HG03354 (cell line): Measurements from ENCODE around the gene TNS4.

Experiments used
- ATAC-seq: cut with Tn5 transposase; IDR thresholded peaks from one replicate; pipeline ENCODE4 v1.9.1; 2021; ENCODE audit warnings: mild to moderate bottlenecking; ENCODE audit not compliant: unreplicated experiment, poor library complexity, severe bottlenecking

TNS4 gene

GRCh38 chr17:40460968-40461731, 40.3 kb downstream of the TNS4 start:
- no peak for ATAC-seq

DNA sequence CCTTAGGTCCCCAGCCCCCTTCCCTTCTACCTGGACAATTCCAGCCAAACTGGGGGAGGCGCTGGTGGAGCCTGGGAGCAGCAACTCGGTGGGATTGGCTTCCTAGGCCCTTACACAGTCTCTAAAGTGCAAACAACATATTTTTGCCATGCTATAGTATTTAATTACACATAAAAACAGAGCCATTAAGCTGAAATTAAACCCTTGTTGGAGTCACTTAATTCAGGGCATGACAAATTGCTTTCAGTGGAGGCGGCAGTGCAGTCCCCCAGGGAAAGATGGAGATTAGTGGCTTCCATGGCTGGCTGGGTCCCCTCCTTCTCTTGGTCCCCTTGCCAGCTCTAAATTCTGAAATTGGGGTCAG, 40.8 kb downstream of the TNS4 start:
- ATAC-seq, result no peak

GRCh38 chr17:40459636-40460603, 41.5 kb downstream of the TNS4 start:
- ATAC-seq, result no peak

DNA sequence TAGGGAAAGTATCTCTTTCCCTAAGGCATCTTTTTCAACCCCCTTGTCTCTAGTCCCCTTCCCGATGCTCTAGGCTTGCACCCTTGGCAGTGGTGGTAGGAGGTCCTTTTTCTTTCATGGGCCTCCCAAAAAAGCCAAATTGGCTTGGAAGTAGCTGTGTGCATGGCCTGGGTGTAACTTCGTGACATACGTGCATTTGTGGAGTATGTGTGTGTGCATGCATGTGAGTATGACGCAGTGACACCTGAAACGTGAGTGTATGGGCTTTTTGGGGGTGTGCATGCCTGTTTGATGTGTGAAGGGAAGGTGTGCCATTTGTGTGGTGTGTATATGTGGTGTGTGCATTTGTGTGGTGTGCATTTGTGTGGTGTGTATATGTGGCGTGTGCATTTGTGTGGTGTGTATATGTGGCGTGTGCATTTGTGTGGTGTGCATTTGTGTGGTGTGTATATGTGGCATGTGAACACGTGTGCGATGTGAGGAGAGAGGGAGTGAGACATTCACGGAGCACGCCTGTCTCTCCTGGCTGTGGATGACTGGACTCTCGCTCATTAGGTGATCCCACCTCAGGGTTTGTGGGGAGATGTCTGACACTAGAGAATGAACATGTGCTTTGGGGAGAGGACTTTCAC, 42.5 kb downstream of the TNS4 start:
- no peak for ATAC-seq

- ATAC-seq, result no peak
Measured at GRCh38 chr17:40457964-40458791, 43.2 kb downstream of the TNS4 start.

DNA sequence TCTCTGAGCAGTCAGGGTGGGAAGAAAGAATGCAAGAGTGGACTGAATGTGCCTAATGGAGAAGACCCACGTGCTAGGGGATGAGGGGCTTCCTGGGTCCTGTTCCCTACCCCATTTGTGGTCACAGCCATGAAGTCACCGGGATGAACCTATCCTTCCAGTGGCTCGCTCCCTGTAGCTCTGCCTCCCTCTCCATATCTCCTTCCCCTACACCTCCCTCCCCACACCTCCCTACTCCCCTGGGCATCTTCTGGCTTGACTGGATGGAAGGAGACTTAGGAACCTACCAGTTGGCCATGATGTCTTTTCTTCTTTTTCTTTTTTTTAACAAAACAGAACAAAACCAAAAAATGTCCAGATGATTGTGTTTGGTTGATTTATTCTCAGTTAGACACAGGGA, 44.1 kb downstream of the TNS4 start:
- ATAC-seq, result no peak

- ATAC-seq, result no peak
Measured at GRCh38 chr17:40456396-40456951, 44.9 kb downstream of the TNS4 start.

DNA sequence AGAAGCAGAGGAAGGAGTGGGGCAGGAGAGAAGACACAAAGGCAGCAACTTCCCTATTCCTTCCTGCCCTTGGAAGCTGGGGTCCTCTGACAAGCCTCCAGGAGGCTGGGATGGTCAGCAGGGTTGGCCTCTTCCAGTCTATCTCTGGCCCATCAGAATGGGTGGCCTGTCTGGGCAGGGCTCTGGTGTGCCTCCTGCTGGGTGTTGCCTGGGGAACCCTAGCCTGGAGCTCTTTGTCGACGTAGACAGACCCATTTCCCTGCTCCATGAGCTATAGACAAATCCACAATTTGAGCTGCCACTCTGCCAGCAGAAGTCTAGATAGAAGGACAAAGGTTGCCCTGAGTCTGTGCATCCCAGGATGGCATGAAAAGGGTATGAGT, 46.8 kb downstream of the TNS4 start:
- no peak for ATAC-seq

- no peak for ATAC-seq
Measured at GRCh38 chr17:40453881-40454612, 47.4 kb downstream of the TNS4 start.

- ATAC-seq, result no peak
Measured at GRCh38 chr17:40452921-40453378, 48.5 kb downstream of the TNS4 start.

GRCh38 chr17:40452216-40452787, 49.1 kb downstream of the TNS4 start:
- ATAC-seq, result no peak

DNA sequence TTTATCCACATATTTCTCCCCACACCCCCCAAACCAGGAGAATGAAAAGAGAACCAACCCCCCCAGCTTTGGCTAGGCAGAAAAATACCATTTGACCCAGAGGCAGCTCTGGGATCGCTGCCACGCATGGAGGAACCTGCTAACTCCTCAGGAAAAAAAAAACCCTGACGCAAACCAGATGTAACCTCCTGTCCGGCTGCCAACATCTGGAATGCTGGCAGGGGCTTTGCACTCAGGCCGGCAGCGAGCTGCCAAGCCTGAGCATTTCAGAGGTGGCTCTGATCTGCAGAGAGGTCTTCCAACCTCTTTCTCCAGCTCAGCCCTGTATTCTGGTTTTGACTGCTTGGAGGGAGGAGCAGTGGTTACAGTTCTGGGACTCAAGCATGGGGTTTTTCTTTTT, 50.0 kb downstream of the TNS4 start:
- no peak for ATAC-seq

DNA sequence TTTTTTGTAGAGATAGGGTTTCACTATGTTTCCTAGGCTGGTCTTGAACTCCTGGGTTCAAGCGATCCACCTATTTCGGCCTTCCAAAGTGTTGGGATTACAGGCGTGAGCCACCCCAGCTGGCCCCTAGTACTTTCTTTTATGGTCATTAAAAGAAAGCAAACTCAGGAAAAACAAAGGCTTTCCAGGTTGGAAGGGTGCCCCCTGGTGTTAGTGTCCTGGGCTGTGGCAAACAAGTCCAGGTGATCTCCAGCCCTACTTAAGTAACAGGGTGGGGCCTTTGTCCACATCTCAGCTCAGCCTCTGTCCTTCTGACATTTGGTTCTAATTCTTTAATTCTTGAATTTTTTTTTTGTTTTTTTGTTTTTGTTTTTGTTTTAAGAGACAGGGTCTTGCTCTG, 51.2 kb downstream of the TNS4 start:
- no peak for ATAC-seq

DNA sequence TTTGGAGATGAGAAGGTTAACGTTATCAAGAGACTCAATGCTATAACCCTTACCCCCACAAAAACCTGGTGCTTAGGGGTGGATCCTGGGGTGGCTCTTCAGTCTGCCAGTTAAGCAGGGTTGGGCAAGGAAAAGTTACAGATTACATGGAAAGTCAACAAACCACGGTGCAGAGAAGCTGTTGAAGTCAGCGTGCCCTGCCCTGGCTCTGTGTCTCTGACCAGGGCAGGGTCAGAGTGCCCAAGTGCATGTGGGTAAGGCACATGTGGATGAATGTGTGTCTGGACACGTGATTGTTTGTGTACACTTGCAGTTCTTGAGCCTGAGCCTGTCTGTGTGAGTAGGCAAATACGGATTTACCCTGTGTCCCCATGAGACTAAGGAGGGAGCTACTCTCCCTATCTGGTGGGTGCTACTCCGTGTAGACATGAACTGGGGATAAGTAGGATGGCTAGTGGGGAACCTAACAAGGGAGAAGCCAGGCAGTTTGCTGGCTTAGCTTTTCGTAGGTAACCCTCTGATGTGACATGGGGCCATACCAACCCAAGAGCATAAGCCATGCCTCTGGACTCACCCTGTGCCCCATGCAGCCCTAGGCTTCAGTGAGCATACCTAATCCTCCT, 52.7 kb downstream of the TNS4 start:
- no peak for ATAC-seq

DNA sequence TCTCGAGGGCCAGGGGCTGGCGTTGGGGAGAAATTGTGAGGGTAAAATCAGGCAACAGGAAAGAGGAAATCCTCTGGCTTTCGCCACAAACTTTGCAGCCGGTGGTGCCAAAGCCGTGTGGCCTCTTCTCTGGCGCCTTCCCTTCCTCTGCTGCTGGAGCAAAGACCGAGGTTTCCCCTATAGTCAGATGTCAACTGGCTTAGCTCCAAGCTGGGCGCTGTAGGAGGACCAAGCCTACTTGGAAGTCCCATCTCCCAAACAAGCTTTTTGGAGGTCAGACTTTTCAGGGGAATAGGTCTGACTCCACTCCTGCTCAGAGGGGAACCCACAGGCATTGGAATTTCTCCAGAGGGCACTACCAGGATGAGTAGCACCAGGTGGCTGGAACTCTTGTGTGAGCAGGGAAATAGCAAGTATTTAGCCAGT, 53.2 kb downstream of the TNS4 start:
- ATAC-seq, result no peak

DNA sequence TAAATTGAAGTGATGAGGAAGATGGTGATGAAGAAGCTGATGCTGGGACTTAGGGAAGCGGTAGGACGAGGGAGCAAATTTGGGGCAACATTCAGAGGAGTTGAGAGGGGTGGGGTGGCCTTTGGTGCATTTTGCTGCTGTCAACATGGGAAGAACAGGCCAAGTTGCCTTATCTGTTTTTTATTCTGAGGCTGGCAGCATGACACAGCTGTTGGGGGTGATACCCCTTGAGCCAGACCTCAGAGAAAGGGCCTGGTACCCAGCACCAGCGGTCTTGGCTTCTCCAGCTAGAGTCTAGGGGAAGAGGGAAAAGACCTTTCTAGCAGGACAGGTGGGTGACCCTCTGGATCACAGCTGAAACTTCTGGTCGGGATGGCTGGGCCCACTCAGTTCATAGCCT, 53.6 kb downstream of the TNS4 start:
- no peak for ATAC-seq

- no peak for ATAC-seq
Measured at GRCh38 chr17:40447148-40447644, 54.2 kb downstream of the TNS4 start.
